Activated CD4-positive, alpha-beta T cell treated with anti-CD3 and anti-CD28 coated beads, Interleukin-2, amount 10 ng/mL, durations not matched to agents 7 days and 5 days (primary cell): ENCODE results near the gene CRTC3. TPM values are rescaled to one million over a fixed set of nuclear protein-coding genes. Genes with fewer than 3 reads are reported as not detected.

Experiments used
- CTCF ChIA-PET: fragments of 350-600 bp; sonication (Branson Sonifier 250); formaldehyde crosslinking; loops from one replicate; lab custom pipeline; 2021; ENCODE audit warnings: antibody characterized with exemption; lab: Charles Lee
- POLR2A ChIA-PET: fragments of 350-600 bp; sonication (Branson Sonifier 250); formaldehyde crosslinking; loops from one replicate; lab custom pipeline; 2021; ENCODE audit warnings: antibody characterized with exemption; lab: Charles Lee
- DNase-seq: peaks from one replicate; pipeline ENCODE4 v3.0.0-alpha.2; 2020
- H3K27ac Mint-ChIP-seq: one replicate; pipeline ENCODE4 v1.8.0; 2021; ENCODE audit warnings: mild to moderate bottlenecking, moderate library complexity, mixed read lengths
- H3K27me3 Mint-ChIP-seq: one replicate; pipeline ENCODE4 v1.8.0; 2021; ENCODE audit warnings: mixed read lengths
- H3K36me3 Mint-ChIP-seq: one replicate; pipeline ENCODE4 v1.8.0; 2021; ENCODE audit warnings: low read depth, mixed read lengths
- H3K4me1 Mint-ChIP-seq: one replicate; pipeline ENCODE4 v1.8.0; 2021; ENCODE audit warnings: mixed read lengths
- H3K4me3 Mint-ChIP-seq: one replicate; pipeline ENCODE4 v1.8.0; 2021; ENCODE audit warnings: mild to moderate bottlenecking, moderate library complexity, mixed read lengths
- H3K9me3 Mint-ChIP-seq: one replicate; pipeline ENCODE4 v1.8.0; 2021; ENCODE audit warnings: mixed read lengths
- total RNA-seq, 2 experiments: library from RNA; stranded (reverse); gene quantifications; one replicate each; pipeline ENCODE4 v1.2.3, GENCODE V29; 2021

CRTC3 gene
- total RNA-seq, 2 experiments from 2014 or later: 85.1 to 90.7 TPM

DNA sequence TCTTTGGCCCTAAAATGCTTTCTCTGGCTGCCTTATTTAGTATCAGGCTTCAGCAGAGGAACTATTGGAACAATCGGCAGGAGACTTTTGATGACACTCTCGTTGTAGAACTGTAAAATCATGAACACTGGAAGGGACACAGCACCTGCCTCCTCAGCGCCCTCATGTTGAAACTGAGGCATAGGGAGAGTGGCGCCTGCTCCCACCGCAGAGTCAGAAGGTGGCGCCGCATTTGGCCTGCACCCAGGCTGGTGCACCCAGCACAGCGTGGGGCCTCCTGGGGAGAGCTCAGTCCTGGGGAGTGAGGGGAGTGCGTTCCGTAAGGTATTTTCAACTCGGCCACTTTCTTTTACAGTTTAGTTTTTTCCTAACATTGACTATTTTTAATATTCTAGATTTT lies 109.2 kb downstream of the CRTC3 start:
- no peak for DNase-seq
- Mint-ChIP-seq H3K27me3 (no peaks in the 10 kb centered on the region), H3K27ac (peak overlapping the region; percentile 5), H3K4me1 (peaks cover 3% of the 10 kb centered on the region), H3K4me3 (no peak overlapping the region), H3K9me3 (peaks cover 2% of the 10 kb centered on the region), H3K36me3 (peaks cover 61% of the 10 kb centered on the region)
- ChIA-PET CTCF (interaction anchor here (0.5 to 0.7 kb wide), 3 partner anchors 146 to 229 kb away, joined by 3 to 4 read pairs (median 3); no protein-coding TSS in a partner anchor), POLR2A (no interaction called here)

DNA sequence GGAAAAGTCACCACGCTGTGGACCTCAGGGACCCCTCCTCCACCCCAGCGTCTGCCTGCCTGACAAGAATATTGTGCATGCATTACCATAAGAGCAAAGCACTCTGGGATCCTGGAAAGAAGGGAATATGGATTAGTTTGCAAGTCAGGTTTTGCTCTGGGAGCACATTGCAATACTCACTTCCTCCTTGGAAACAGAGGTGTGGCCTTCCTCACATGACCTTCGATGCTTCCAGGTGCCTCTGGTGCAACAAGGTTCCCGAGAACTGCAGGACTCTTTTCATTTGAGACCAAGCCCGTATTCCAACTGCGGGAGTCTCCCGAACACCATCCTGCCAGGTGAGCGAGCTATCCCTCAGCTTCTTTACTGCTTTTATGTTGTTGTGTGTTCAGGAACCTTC lies 111.1 kb downstream of the CRTC3 start:
- POLR2A ChIA-PET: no interaction called here
- peaks cover 48% of the 10 kb centered on the region for H3K36me3 Mint-ChIP-seq
- CTCF ChIA-PET: interaction anchor here (1.1 to 1.3 kb wide), 2 partner anchors 31 to 248 kb away, joined by 3 to 4 read pairs; no protein-coding TSS in a partner anchor

DNA sequence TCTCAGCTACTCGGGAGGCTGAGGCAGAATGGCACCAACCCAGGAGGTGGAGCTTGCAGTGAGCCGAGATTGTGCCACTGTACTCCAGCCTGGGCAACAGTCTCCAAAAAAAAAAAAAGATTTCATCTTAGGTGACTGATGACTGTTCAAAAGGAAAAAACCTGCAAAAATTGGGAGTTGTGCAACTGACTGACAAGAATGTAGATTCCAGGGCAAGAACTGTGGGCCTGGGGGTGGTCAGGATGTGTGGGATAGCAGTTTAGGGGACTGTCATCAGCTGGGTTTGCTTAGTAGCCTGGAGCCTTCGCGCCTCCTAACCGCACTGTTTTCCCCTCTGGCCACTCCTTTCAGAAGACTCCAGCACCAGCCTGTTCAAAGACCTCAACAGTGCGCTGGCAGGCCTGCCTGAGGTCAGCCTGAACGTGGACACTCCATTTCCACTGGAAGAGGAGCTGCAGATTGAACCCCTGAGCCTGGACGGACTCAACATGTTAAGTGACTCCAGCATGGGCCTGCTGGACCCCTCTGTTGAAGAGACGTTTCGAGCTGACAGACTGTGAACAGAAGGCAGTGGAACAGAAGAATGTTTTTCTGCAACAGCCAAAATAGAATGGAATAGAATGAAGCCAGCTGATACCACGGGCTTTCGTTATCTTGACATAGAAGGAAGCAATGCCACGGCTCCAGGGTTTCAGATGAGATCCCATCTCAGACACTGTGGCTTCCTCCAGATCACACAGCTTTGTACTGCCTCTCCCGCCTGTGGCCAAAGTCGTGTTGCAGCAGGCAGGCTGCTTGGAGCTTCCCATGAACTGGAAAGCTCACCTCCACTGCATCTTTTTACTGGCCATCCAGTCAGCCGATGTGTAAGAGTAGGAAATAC lies 112.1 kb downstream of the CRTC3 start:
- H3K9me3 Mint-ChIP-seq: no peaks in the 10 kb centered on the region
- no peaks in the 10 kb centered on the region for H3K27me3 Mint-ChIP-seq
- no peak for DNase-seq
- ChIA-PET CTCF (interaction anchor here (0.6 to 1.9 kb wide), 6 partner anchors 15 to 290 kb away, joined by 3 to 8 read pairs (median 4); partner anchors contain the start of gene HDDC3), POLR2A (no interaction called here)
- no peak overlapping the region for H3K27ac Mint-ChIP-seq
- H3K36me3 Mint-ChIP-seq: peaks cover 46% of the 10 kb centered on the region
- H3K4me1 Mint-ChIP-seq: peaks cover 9% of the 10 kb centered on the region
- no peak overlapping the region for H3K4me3 Mint-ChIP-seq

More for the DNA sequence above, 111.1 kb downstream of the CRTC3 start:
- peaks cover 3% of the 10 kb centered on the region for H3K4me1 Mint-ChIP-seq
- H3K27ac Mint-ChIP-seq: no peak overlapping the region
- H3K27me3 Mint-ChIP-seq: no peaks in the 10 kb centered on the region
- H3K4me3 Mint-ChIP-seq: no peak overlapping the region
- H3K9me3 Mint-ChIP-seq: no peaks in the 10 kb centered on the region
- DNase-seq: no peak

DNA sequence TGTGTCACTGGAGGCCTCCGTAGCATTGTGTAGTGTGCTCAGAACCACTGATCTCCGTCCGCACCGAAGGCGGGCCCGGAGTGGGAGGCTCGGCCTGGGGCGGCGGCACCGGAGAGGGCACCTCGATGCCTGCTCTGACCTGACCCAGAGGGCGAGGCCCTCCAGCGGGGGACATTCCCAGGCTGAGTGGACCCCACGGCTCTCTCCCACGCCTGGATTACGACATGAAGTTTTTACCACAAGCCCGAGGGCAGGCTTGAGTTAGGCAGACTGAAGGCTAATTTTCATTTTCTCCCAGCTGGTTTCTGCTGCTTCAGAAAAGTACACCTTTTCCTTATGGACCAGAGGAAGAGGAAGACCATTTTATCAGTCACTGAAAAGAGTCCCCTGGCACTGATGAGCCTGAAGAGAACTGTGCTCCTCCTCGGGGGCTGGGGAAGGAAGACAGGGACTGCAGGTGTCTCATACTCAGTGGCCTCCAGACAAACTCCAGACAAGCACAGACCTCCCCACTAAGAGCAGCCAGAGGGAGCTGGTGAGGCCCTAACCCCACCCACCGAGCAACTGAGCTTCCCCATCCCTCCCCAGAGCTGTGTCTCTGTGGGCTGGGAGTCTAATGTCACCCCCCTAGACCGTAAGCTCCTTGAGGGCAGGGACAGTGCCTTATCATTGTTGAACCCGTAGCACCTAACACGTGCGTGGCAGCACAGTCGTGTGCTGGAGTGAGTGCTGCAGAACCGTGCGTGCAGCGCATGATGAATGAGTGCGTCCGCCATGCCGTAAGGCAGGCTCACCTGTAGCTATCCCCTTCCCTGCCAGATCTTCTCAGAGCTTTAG lies 113.0 kb downstream of the CRTC3 start:
- Mint-ChIP-seq H3K27me3 (no peaks in the 10 kb centered on the region), H3K36me3 (peaks cover 46% of the 10 kb centered on the region), H3K9me3 (no peaks in the 10 kb centered on the region), H3K4me3 (no peak overlapping the region), H3K27ac (peak overlapping the region; percentile 19), H3K4me1 (peaks cover 11% of the 10 kb centered on the region)
- POLR2A ChIA-PET: no interaction called here
- no peak for DNase-seq
- CTCF ChIA-PET: interaction anchor here (0.9 to 1.9 kb wide), 6 partner anchors 16 to 290 kb away, joined by 3 to 8 read pairs (median 3); partner anchors contain the start of gene HDDC3

DNA sequence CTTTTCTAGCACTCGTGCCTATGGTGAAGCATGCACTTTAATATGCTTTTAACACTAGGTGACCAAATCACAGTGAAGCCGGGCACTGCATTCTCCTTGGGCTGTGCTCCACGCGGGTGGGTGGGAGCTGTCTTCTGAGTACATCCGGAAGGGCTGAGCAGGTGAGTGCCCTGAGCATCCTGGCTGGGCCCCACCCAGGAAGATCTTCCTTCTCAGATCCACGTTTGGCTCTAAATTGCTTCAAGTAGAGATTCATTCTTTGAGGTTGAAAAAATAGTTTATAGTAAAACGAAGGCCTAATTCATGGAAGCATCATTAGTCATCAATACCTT lies 113.5 kb downstream of the CRTC3 start:
- H3K36me3 Mint-ChIP-seq: peaks cover 41% of the 10 kb centered on the region
- no peak overlapping the region for H3K27ac Mint-ChIP-seq
- DNase-seq: no peak
- H3K9me3 Mint-ChIP-seq: no peaks in the 10 kb centered on the region
- H3K27me3 Mint-ChIP-seq: no peaks in the 10 kb centered on the region
- H3K4me3 Mint-ChIP-seq: no peak overlapping the region
- POLR2A ChIA-PET: no interaction called here
- H3K4me1 Mint-ChIP-seq: peaks cover 12% of the 10 kb centered on the region
- CTCF ChIA-PET: interaction anchor here (0.9 to 1.9 kb wide), 4 partner anchors 17 to 289 kb away, joined by 3 to 7 read pairs (median 3); partner anchors contain the start of gene HDDC3

DNA sequence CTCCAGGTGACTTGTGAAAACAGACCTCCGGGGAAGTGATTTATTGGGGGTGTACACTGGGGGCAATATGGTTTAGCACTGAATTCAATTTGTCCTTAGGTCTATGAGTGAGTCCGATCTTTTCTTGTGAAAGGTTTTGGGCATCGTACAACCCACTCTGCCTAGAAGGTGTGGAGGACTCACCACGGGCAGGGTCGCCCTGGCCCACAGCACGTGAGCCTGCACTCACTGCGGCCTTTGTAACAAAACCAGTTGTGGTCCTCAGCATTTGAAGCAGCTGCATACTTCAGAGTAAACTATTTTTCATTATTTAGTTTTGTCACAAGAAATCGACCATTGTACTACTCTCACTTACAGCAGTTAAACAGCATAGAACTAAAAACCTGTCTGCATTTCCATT lies 114.8 kb downstream of the CRTC3 start:
- Mint-ChIP-seq H3K4me1 (peaks cover 24% of the 10 kb centered on the region), H3K27me3 (no peaks in the 10 kb centered on the region), H3K36me3 (peaks cover 33% of the 10 kb centered on the region), H3K27ac (no peak overlapping the region), H3K4me3 (no peak overlapping the region), H3K9me3 (no peaks in the 10 kb centered on the region)
- ChIA-PET CTCF (no interaction called here), POLR2A (no interaction called here)
- no peak for DNase-seq

DNA sequence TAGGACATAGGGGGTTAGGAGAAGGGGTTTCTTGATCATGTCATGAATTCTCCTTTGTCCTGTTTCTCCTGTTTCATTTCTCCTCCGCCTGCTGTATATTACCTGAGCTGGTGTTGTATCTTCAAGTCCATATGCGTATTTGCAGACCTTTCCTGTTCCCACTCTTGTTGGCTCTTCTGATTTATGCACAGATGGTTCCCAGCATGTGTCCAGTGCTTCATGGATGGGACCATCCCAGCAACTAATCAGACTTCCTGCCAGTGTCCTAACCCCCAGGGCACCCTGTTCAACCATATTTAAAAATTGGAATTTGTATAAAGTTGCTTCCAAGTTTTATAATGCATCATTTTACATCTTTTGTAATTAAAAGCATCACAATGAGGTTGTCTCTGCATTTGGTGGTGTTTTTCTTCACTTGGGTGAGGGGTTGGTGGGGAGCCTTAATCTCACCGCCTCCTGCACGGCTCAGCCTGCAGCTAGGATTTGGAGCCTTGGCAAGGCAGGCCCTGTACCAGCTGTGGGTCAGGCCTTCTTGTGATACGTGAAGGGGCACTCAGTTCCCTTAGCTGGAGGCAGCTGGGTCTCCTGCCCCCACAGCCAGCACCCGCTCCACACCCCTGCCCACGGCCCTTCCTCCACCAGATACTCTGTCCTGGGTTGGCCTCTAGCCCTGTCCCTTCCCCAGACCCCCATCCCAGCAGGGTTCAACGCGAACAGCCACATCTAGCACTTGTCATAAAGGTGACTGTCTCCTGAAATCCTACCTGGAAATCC lies 115.4 kb downstream of the CRTC3 start:
- ChIA-PET CTCF (interaction anchor here (1.3 to 1.8 kb wide), 2 partner anchors 241 to 321 kb away, joined by 4 to 5 read pairs; no protein-coding TSS in a partner anchor), POLR2A (no interaction called here)
- no peak for DNase-seq
- Mint-ChIP-seq H3K36me3 (peaks cover 31% of the 10 kb centered on the region), H3K4me1 (peaks cover 30% of the 10 kb centered on the region), H3K4me3 (no peak overlapping the region), H3K9me3 (no peaks in the 10 kb centered on the region), H3K27ac (peak overlapping the region; percentile 47), H3K27me3 (no peaks in the 10 kb centered on the region)

DNA sequence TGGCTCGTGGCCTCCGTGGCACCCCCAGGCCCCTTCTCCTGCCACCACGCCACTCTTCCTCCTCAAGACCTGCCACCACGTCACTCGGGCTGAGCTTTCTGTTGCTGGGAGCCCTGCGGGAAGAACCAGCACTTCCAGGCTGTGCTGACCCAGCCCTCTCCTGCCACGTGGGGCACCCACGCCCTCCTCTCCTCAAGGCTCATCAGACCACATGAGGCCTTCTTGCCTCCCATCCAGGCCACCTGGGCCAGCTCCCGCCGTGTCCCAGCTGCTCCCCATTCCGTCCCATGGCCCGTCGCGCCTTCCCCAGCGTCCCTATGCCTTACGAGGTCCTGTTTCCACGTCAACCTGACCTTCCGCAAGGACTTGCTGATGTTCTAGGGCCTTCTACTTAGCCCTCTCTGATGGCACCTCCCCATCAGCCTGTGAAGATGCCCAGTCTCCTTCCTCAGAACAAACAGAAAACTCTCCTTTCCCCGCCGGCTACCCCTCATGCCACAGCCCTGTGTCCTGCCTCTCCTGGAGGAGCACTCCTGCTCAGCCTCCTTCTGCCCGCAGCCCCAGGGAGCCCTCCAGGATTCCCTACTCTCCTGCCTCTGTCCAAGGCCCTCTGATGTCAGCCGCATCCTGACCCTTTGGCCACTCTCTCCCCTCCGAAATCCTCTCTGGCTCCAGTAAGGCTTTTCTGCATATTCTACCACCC lies 116.3 kb downstream of the CRTC3 start:
- no peaks in the 10 kb centered on the region for H3K9me3 Mint-ChIP-seq

DNA sequence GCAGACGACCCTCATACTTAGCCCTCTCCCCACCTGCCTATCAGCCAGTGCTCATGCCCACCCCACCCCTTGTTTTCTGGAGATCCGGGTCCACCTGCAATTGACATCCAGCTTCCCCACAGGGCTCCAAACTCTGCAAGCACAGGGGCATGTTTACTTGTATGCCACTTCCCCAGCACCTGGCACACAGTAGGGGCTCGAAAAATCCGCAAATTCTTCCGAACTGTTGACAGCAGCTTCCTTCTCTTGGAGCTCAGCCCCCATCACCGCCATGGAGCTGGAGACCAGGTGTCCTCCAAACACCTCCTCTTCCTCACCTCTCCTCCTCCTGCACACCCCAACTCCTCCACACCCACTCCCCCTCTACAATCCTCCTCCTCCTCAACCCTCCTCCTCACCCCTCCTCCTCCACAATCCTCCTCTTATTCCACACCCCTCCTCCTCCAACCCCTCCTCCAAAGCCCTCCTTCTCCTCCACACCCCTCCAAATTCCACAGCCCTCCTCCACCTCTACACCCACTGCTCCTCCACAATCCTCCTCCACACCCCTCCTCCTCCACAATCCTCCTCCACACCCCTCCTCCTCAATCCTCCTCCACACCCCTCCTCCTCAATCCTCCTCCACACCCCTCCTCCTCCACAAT lies 117.1 kb downstream of the CRTC3 start:
- peaks cover 26% of the 10 kb centered on the region for H3K36me3 Mint-ChIP-seq
- CTCF ChIA-PET: interaction anchor here (0.6 to 1.8 kb wide), 2 partner anchors 302 to 322 kb away, joined by 4 to 5 read pairs; no protein-coding TSS in a partner anchor
- H3K4me3 Mint-ChIP-seq: no peak overlapping the region
- H3K9me3 Mint-ChIP-seq: no peaks in the 10 kb centered on the region
- peaks cover 42% of the 10 kb centered on the region for H3K4me1 Mint-ChIP-seq
- POLR2A ChIA-PET: no interaction called here
- DNase-seq: no peak
- no peaks in the 10 kb centered on the region for H3K27me3 Mint-ChIP-seq
- H3K27ac Mint-ChIP-seq: peak overlapping the region; percentile 55

More for the DNA sequence above, 116.3 kb downstream of the CRTC3 start:
- H3K36me3 Mint-ChIP-seq: peaks cover 27% of the 10 kb centered on the region
- DNase-seq: no peak
- CTCF ChIA-PET: interaction anchor here (1.3 to 1.8 kb wide), 2 partner anchors 240 to 322 kb away, joined by 4 to 5 read pairs; no protein-coding TSS in a partner anchor
- H3K27me3 Mint-ChIP-seq: no peaks in the 10 kb centered on the region
- peaks cover 39% of the 10 kb centered on the region for H3K4me1 Mint-ChIP-seq
- no peak overlapping the region for H3K4me3 Mint-ChIP-seq
- peak overlapping the region; percentile 55 for H3K27ac Mint-ChIP-seq
- POLR2A ChIA-PET: no interaction called here

DNA sequence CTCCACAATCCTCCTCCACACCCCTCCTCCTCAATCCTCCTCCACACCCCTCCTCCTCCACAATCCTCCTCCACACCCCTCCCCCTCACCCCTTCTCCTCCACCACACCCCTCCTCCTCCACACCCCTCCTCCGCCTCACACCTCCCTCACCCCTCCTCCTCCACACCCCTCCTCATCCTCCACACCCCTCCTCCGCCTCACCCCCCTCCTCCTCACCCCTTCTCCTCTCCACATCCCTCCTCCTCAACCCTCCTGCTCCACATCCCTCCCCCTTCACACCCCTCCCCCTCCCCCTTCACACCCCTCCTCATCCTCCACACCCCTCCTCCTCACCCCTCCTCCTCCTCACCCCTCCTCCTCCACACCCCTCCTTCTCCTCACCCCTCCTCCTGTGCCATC lies 117.6 kb downstream of the CRTC3 start:
- POLR2A ChIA-PET: no interaction called here
- Mint-ChIP-seq H3K27ac (no peak overlapping the region), H3K9me3 (no peaks in the 10 kb centered on the region), H3K4me3 (no peak overlapping the region), H3K27me3 (no peaks in the 10 kb centered on the region), H3K36me3 (peaks cover 21% of the 10 kb centered on the region), H3K4me1 (peaks cover 42% of the 10 kb centered on the region)
- no peak for DNase-seq
- CTCF ChIA-PET: interaction anchor here (0.6 to 2.0 kb wide), 32 partner anchors 7 to 288 kb away, joined by 3 to 9 read pairs (median 4); partner anchors contain the start of genes BLM and UNC45A
